GM21381 (cell line): ENCODE data around the gene NWD2.

Source experiments
- ATAC-seq: cut with Tn5 transposase; IDR thresholded peaks from one replicate; pipeline ENCODE4 v1.9.1; 2021; ENCODE audit warnings: mild to moderate bottlenecking, moderate library complexity; ENCODE audit not compliant: unreplicated experiment

Gene NWD2

GRCh38 chr4:37464373-37465128 is 220.0 kb downstream of the NWD2 start:
- no peak for ATAC-seq

DNA sequence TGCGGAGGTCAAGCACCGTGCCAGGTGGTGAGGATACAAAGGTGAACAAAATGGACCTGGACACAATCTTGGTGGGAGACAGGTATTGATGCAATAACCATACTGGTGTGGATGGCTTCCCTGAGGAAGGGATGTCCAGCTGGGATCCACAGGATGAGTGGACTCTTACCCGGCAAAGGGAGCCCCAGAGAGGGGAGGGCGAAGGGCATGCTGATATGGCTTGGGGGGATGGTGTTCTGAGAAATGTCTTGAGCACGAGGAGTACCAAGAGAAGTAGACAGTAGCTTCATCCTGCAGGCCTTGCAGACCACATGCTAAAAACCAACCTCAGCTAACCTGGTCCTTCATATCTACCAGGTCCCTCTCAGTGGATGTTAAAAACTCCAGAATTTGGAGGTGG is 220.8 kb downstream of the NWD2 start:
- no peak for ATAC-seq

DNA sequence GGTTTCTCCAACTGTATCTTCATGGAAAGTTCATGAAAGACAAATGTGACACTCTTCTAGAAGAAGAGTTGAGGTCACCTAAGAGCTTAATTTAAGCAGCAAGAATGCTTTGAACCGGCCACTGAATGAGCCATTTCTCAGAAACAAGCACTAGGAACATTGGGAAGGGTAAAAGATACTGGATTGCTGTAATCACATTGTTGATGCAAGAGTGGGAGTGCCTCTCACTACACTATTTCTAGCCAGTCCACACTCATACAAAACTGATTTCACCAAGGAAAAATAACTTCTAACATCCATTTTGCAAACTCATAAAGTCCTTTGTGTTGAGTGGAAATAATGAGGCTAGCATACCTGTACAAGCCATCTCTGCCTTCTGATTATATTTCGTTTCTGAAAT is 221.3 kb downstream of the NWD2 start:
- no peak for ATAC-seq

GRCh38 chr4:37467223-37467622 is 222.7 kb downstream of the NWD2 start:
- ATAC-seq: no peak

GRCh38 chr4:37467824-37468223 is 223.3 kb downstream of the NWD2 start:
- no peak for ATAC-seq

GRCh38 chr4:37469286-37469685 is 224.7 kb downstream of the NWD2 start:
- ATAC-seq: no peak

- ATAC-seq: no peak
These were observed 225.7 kb downstream of the NWD2 start for GRCh38 chr4:37470245-37470644.

- no peak for ATAC-seq
These were observed 226.6 kb downstream of the NWD2 start for GRCh38 chr4:37471093-37471492.

- no peak for ATAC-seq
These were observed 227.4 kb downstream of the NWD2 start for GRCh38 chr4:37471971-37472370.

GRCh38 chr4:37473807-37474206 is 229.3 kb downstream of the NWD2 start:
- no peak for ATAC-seq

DNA sequence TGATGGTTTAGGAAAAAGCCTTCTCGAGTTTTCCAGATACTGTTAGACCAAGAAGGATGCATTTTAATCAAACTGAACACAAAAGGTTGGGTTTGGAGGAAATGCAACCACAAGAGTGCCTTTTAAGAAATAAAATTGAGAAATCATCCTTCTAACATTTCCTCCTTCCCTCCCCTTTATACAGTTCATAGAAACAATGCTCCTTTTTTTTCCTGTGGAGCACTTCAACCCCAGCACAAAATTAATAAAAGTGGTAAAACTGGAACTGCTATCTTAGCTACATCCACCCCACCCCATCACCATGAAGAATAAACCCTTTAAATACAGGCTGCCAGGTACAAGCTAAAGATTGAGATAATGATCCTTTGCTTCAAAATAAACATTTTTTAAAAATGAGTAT is 230.5 kb downstream of the NWD2 start:
- no peak for ATAC-seq

- no peak for ATAC-seq
These were observed 231.2 kb downstream of the NWD2 start for GRCh38 chr4:37475776-37476175.

- no peak for ATAC-seq
These were observed 231.7 kb downstream of the NWD2 start for GRCh38 chr4:37476256-37476655.

- ATAC-seq: no peak
These were observed 232.1 kb downstream of the NWD2 start for GRCh38 chr4:37476691-37477090.

DNA sequence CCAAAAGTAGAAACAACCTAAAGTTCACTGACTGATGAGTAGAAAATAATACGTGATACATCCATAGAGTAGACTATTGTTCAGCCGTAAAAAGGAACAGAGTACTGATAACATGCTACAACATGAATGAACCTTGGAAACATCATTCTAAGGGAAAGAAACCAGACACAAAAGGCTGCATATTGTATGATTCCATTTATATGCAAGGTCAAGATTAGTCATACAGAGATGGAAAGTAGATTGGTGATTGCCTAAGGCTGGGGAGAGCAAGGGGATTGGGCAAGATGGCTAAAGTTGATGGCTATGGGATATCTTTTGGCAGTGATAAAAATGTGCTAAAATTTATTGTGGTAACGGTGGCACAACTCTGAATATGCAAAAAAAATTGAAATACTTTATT is 232.6 kb downstream of the NWD2 start:
- ATAC-seq: no peak

DNA sequence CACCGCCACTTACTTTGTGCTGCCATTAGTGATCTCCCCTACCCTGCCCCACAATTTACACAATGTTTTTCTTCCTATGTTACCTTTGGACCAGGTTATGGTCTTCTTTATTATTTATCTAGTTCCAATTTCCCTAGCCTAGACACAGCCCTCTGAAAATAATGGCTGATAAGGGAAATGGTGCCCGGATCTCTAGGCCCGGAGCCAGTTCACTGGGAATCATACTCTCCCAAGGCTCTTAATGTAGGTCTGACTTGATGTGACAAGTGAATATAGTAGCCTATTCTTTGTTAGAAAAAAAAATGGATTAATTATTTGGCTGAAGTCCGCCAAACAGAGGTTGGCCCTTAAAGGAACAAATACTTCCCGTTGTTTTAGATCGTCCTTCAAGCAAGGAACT is 233.6 kb downstream of the NWD2 start:
- ATAC-seq: no peak

GRCh38 chr4:37480509-37480908 is 236.0 kb downstream of the NWD2 start:
- no peak for ATAC-seq

- ATAC-seq: no peak
These were observed 237.1 kb downstream of the NWD2 start for GRCh38 chr4:37481547-37482122.

GRCh38 chr4:37482236-37482913 is 237.8 kb downstream of the NWD2 start:
- no peak for ATAC-seq

DNA sequence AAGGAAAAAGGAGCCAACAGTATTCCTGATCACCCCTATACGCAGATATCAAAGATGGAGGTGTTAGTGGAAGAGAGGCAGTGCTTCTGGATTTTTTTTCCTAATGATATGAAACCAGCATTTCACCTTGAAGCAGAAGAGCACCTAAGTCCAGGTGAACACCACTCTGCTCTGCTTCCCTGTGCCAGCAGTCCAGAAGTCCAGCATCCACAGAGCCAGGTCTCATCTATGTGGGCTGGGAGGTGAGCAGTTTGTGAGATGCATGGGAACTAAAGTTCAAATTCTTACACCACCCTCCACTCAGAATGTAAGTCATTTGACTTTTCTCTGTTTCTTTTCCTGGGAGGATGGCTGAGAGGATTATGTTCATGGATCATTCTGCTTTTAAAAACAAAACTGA is 239.1 kb downstream of the NWD2 start:
- ATAC-seq: no peak

DNA sequence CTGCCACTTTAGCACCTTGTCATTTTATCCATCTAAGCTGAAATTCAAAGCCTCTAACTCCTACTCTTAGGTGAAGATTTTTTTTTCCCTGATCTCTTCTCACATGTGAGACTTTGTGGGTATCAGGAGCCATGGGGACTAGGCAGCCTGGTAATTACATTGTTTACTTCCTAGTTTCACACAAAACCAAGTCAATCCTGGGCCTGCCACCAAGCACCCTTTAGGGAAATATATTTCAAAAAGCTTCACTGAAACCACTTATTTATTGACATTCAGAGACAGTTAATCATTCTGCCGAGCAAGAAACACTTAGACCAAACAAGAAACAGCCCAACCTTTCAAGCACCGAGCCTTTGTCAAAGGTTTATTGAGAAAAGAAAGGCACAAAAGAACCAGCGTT is 241.6 kb downstream of the NWD2 start:
- ATAC-seq: no peak

DNA sequence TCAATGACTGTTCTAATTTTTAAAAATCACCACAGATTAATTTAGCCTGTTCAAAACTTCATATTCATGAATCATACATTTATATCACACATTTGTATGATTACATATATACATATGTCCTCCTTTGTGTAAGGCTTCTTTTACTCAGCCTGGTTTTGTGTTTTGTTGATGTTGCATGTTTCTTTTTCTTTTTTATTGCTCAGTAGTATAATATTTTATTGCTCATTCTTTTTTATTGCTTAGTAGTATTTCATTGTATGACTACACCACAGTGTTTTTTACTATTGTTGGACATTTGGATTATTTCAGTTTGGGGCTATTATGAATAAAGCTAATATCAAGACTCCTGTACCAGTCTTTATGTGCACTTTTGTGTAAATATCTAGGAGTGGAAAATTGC is 243.1 kb downstream of the NWD2 start:
- no peak for ATAC-seq
